NB4 (cell line): ENCODE results near the gene KIF3B.
A peak's percentile ranks its signal among the peaks of the same experiment; 100 is the strongest.

ENCODE experiments used
- DNase-seq: peaks from one replicate; pipeline ENCODE4 v3.0.0; 2010; ENCODE audit warnings: low read depth
- H3K4me3 ChIP-seq: one replicate; pipeline ENCODE4 v1.5.1; 2011; ENCODE audit warnings: mild to moderate bottlenecking, low read depth, low read length, moderate library complexity
- CTCF ChIP-seq: IDR thresholded peaks from one replicate; pipeline ENCODE4 v1.5.1; 2012; ENCODE audit warnings: low read depth, low read length
- MAX ChIP-seq: IDR thresholded peaks from 2 replicates; pipeline ENCODE4 v1.6.1; 2011; ENCODE audit warnings: low read depth, low read length
- MYC ChIP-seq: IDR thresholded peaks from 2 replicates; pipeline ENCODE4 v1.6.1; 2011; ENCODE audit warnings: low read depth, low read length
- POLR2A ChIP-seq: IDR thresholded peaks from 2 replicates; pipeline ENCODE4 v1.6.1; 2011; ENCODE audit warnings: mild to moderate bottlenecking; ENCODE audit not compliant: insufficient read length; ENCODE audit errors: extremely low read depth

Gene KIF3B

GRCh38 chr20:32278199-32278643 lies 770 bp downstream of the KIF3B start:
- peak; percentile 54 for DNase-seq
- peak overlapping the region; percentile 78 for H3K4me3 ChIP-seq
- no peak for TF ChIP-seq MAX
- no peak for TF ChIP-seq POLR2A
- TF ChIP-seq CTCF = no peak
- no peak for TF ChIP-seq MYC

GRCh38 chr20:32281711-32282110 lies 4.3 kb downstream of the KIF3B start:
- no peak for DNase-seq
- no peak for TF ChIP-seq MYC
- no peak for TF ChIP-seq POLR2A
- no peak for TF ChIP-seq CTCF
- no peak for TF ChIP-seq MAX
- no peak overlapping the region for H3K4me3 ChIP-seq

GRCh38 chr20:32282461-32282860 lies 5.0 kb downstream of the KIF3B start:
- DNase-seq = no peak
- H3K4me3 ChIP-seq = no peak overlapping the region
- TF ChIP-seq CTCF = no peak
- no peak for TF ChIP-seq POLR2A
- TF ChIP-seq MYC = no peak
- no peak for TF ChIP-seq MAX

- H3K4me3 ChIP-seq = no peak overlapping the region
- no peak for TF ChIP-seq POLR2A
Measured at GRCh38 chr20:32285082-32285620, 7.7 kb downstream of the KIF3B start.

GRCh38 chr20:32285621-32286371 lies 8.3 kb downstream of the KIF3B start:
- TF ChIP-seq MAX (no peak), POLR2A (no peak), CTCF (no peak), MYC (no peak)
- peak; percentile 42 for DNase-seq
- no peak overlapping the region for H3K4me3 ChIP-seq

More at GRCh38 chr20:32285082-32285620, 7.7 kb downstream of the KIF3B start:
- DNase-seq = no peak

GRCh38 chr20:32287231-32287638 lies 9.8 kb downstream of the KIF3B start:
- no peak overlapping the region for H3K4me3 ChIP-seq
- TF ChIP-seq MAX (no peak), MYC (no peak), CTCF (no peak), POLR2A (no peak)
- DNase-seq = no peak
